ENCODE results near the gene CALML3. TPM values are rescaled to one million over a fixed set of nuclear protein-coding genes. Genes with fewer than 3 reads are reported as not detected.

CALML3 gene
- total RNA-seq, 1 donor = not detected

DNA sequence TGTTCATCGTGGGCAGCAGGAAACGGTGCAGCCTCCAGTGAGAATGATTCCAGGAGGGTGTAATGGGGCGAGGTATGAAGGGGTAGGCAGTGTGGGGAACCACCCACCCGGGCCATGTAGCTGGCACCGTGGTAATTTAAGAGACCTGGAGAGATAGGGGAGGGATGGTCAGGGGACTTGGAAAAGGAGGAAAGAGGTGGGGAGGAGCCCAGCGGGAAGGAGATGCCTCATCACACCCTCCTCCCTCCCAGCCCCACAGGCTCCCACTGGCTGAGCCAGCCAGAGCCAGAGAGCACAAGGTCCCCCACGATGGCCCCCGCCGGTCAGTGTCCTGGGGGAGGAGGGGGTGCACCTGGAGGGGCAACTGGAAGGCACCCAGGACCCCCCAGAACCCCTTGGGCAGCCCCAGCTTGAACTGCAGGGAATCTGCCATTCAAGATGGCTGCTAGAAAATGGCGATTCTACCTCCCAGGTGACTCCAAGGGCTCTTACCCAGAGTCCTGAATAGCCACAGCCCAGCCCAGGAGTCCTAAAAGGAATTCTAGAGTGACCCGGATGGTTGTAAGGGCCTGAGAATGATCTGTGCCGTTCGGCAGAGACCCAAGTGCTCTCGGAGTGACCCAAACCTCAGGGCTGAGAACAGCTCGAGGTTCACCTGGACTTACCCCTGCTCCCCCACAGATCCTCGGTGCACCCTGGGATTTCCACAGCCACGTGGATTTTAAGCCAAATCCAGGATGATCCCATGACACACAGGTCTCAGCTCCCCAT lies 28.8 kb downstream of the CALML3 start:
- Histone ChIP-seq H3K79me2 (ENCODE audit: insufficient read depth, low read length) (no peaks in the 10 kb centered on the region), H3K36me3 (ENCODE audit: insufficient read depth, low read length) (no peaks in the 10 kb centered on the region), H3K27me3 (ENCODE audit: insufficient read depth, low read length) (no peaks in the 10 kb centered on the region), H3K4me1 (ENCODE audit: insufficient read depth, low read length) (peaks cover 43% of the 10 kb centered on the region), H2AFZ (ENCODE audit: low read length) (peak overlapping the region; percentile 79), H4K20me1 (ENCODE audit: insufficient read depth, low read length) (no peaks in the 10 kb centered on the region), H3K4me3 (ENCODE audit: insufficient read depth, low read length) (no peak overlapping the region), H3K27ac (ENCODE audit: low read depth, low read length) (no peak overlapping the region), H3K4me2 (ENCODE audit: insufficient read depth, low read length) (no peak overlapping the region), H3K9me3 (ENCODE audit: low read depth, low read length) (no peaks in the 10 kb centered on the region)
- DNase-seq (ENCODE audit: insufficient read length, low spot score, missing footprints) = peak; percentile 38
- TF ChIP-seq, protein P1, sequence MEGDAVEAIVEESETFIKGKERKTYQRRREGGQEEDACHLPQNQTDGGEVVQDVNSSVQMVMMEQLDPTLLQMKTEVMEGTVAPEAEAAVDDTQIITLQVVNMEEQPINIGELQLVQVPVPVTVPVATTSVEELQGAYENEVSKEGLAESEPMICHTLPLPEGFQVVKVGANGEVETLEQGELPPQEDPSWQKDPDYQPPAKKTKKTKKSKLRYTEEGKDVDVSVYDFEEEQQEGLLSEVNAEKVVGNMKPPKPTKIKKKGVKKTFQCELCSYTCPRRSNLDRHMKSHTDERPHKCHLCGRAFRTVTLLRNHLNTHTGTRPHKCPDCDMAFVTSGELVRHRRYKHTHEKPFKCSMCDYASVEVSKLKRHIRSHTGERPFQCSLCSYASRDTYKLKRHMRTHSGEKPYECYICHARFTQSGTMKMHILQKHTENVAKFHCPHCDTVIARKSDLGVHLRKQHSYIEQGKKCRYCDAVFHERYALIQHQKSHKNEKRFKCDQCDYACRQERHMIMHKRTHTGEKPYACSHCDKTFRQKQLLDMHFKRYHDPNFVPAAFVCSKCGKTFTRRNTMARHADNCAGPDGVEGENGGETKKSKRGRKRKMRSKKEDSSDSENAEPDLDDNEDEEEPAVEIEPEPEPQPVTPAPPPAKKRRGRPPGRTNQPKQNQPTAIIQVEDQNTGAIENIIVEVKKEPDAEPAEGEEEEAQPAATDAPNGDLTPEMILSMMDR (IDR thresholded peaks at IDR 0.05; ENCODE audit: extremely low read depth, low read depth, low read length) = no peak

- Histone ChIP-seq H3K79me2 (ENCODE audit: insufficient read depth, low read length) (no peaks in the 10 kb centered on the region), H3K9me3 (ENCODE audit: low read depth, low read length) (no peaks in the 10 kb centered on the region), H2AFZ (ENCODE audit: low read length) (no peak overlapping the region), H3K27me3 (ENCODE audit: insufficient read depth, low read length) (no peaks in the 10 kb centered on the region), H4K20me1 (ENCODE audit: insufficient read depth, low read length) (no peaks in the 10 kb centered on the region), H3K4me3 (ENCODE audit: insufficient read depth, low read length) (no peak overlapping the region), H3K27ac (ENCODE audit: low read depth, low read length) (no peak overlapping the region), H3K4me2 (ENCODE audit: insufficient read depth, low read length) (no peak overlapping the region), H3K4me1 (ENCODE audit: insufficient read depth, low read length) (peaks cover 44% of the 10 kb centered on the region), H3K36me3 (ENCODE audit: insufficient read depth, low read length) (no peaks in the 10 kb centered on the region)
- peak; percentile 77 for DNase-seq (ENCODE audit: insufficient read length, low spot score, missing footprints)
- TF ChIP-seq, protein P1 (IDR thresholded peaks at IDR 0.05; ENCODE audit: extremely low read depth, low read depth, low read length) = no peak
Observed at GRCh38 chr10:5555021-5555510, 30.3 kb downstream of the CALML3 start.

DNA sequence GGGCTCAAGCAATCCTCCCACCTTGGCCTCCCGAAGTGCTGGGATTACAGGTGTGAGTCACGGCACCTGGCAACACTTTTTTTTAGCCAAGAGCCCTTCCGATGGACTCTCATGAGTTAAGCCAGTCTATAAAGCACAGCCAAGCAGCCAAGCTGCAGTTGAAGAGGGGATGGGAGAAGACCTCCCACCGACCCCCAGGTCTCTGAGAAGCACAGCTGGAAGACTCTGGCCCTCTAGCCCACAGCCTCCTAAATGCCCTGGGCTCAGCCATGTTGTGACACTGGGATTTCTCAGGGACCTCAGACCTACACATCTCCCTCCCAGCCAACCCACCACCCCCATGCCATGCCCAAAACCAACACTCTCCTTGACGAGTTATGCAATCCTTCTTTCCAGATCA lies 31.1 kb downstream of the CALML3 start:
- TF ChIP-seq, protein P1 (IDR thresholded peaks at IDR 0.05; ENCODE audit: extremely low read depth, low read depth, low read length) = no peak
- no peaks in the 10 kb centered on the region for H3K79me2 ChIP-seq (ENCODE audit: insufficient read depth, low read length)
- H3K9me3 ChIP-seq (ENCODE audit: low read depth, low read length) = no peaks in the 10 kb centered on the region
- H3K27me3 ChIP-seq (ENCODE audit: insufficient read depth, low read length) = no peaks in the 10 kb centered on the region
- no peak overlapping the region for H3K27ac ChIP-seq (ENCODE audit: low read depth, low read length)
- no peak overlapping the region for H3K4me2 ChIP-seq (ENCODE audit: insufficient read depth, low read length)
- H3K4me3 ChIP-seq (ENCODE audit: insufficient read depth, low read length) = no peak overlapping the region
- DNase-seq (ENCODE audit: insufficient read length, low spot score, missing footprints) = peak; percentile 71
- H3K4me1 ChIP-seq (ENCODE audit: insufficient read depth, low read length) = peaks cover 50% of the 10 kb centered on the region
- no peaks in the 10 kb centered on the region for H3K36me3 ChIP-seq (ENCODE audit: insufficient read depth, low read length)
- H4K20me1 ChIP-seq (ENCODE audit: insufficient read depth, low read length) = no peaks in the 10 kb centered on the region
- no peak overlapping the region for H2AFZ ChIP-seq (ENCODE audit: low read length)

DNA sequence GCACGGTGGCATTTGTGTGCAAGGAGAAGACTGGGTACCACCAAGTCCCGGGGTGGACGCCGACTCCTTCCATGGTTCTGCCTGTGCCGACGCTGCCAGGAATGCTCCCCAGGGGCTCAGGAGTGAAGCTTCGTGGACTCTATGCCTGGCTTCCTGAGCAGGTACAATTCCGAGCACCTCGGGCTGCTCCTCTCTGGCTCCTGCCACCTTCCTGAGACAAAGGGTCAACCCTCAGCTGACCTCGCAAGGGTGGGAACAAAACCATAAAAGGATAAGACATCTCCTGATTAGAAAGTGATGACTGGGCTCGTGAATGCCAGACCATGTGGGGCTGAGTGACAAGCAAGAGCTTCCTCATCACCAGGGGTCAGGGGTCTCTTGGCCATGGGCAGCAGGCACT lies 31.8 kb downstream of the CALML3 start:
- H4K20me1 ChIP-seq (ENCODE audit: insufficient read depth, low read length) = no peaks in the 10 kb centered on the region
- peaks cover 43% of the 10 kb centered on the region for H3K4me1 ChIP-seq (ENCODE audit: insufficient read depth, low read length)
- H3K27ac ChIP-seq (ENCODE audit: low read depth, low read length) = no peak overlapping the region
- H3K79me2 ChIP-seq (ENCODE audit: insufficient read depth, low read length) = no peaks in the 10 kb centered on the region
- TF ChIP-seq, protein P1 (IDR thresholded peaks at IDR 0.05; ENCODE audit: extremely low read depth, low read depth, low read length) = no peak
- no peak overlapping the region for H3K4me3 ChIP-seq (ENCODE audit: insufficient read depth, low read length)
- H2AFZ ChIP-seq (ENCODE audit: low read length) = no peak overlapping the region
- H3K36me3 ChIP-seq (ENCODE audit: insufficient read depth, low read length) = no peaks in the 10 kb centered on the region
- no peak for DNase-seq (ENCODE audit: insufficient read length, low spot score, missing footprints)
- no peak overlapping the region for H3K4me2 ChIP-seq (ENCODE audit: insufficient read depth, low read length)
- H3K9me3 ChIP-seq (ENCODE audit: low read depth, low read length) = no peaks in the 10 kb centered on the region
- no peaks in the 10 kb centered on the region for H3K27me3 ChIP-seq (ENCODE audit: insufficient read depth, low read length)

All from osteoblast (primary cell).